OCI-LY3 (cell line): ENCODE data around the gene KIAA1586.
"Not testable (repeated sequence)": the region's sequence is repeated elsewhere in the genome, so short reads cannot be mapped to it uniquely, and the experiment has no call there.

ENCODE experiments used
- H2AFZ ChIP-seq: fragments of 200-600, 300-600 bp; shearing (Covaris generic); 2 replicates; pipeline ENCODE4 v1.6.0; 2014; ENCODE audit warnings: antibody characterized with exemption, low read depth, low read length
- H3K27ac ChIP-seq: fragments of 200-600, 300-600 bp; sonication (generic); 2 replicates; pipeline ENCODE4 v1.5.1; 2014; ENCODE audit warnings: mild to moderate bottlenecking, low read length, moderate library complexity, mixed read lengths
- H3K27me3 ChIP-seq: fragments of 200-600, 300-600 bp; sonication (generic); 2 replicates; pipeline ENCODE4 v1.6.1; 2014; ENCODE audit warnings: low read depth, low read length, mixed read lengths
- H3K36me3 ChIP-seq: fragments of 200-600, 300-600 bp; sonication (generic); replicated peaks from 2 replicates; pipeline ENCODE3; 2014; ENCODE audit warnings: low read depth, low read length, mixed read lengths
- H3K4me1 ChIP-seq: fragments of 300-600, 200-600 bp; sonication (generic); 2 replicates; pipeline ENCODE4 v1.6.1; 2014; ENCODE audit warnings: low read length, mixed read lengths
- H3K4me2 ChIP-seq: fragments of 200-600, 300-600 bp; sonication (generic); 2 replicates; pipeline ENCODE4 v1.6.1; 2014; ENCODE audit warnings: low read length, mixed read lengths
- H3K4me3 ChIP-seq: fragments of 300-600, 200-600 bp; sonication (generic); 2 replicates; pipeline ENCODE4 v1.5.1; 2014; ENCODE audit warnings: antibody characterized with exemption, mild to moderate bottlenecking, low read length, moderate library complexity
- H3K79me2 ChIP-seq: fragments of 300-600, 200-600 bp; shearing (Covaris generic); 2 replicates; pipeline ENCODE4 v1.6.1; 2014; ENCODE audit warnings: mild to moderate bottlenecking, low read length, mixed read lengths
- H3K9ac ChIP-seq: fragments of 300-600, 200-600 bp; shearing (Covaris generic); 2 replicates; pipeline ENCODE4 v1.6.0; 2014; ENCODE audit warnings: mild to moderate bottlenecking, low read length, moderate library complexity
- H3K9me3 ChIP-seq: fragments of 200-600, 300-600 bp; shearing (Covaris generic); 2 replicates; pipeline ENCODE4 v1.6.1; 2014; ENCODE audit warnings: low read length, mixed read lengths; ENCODE audit not compliant: insufficient read depth
- H4K20me1 ChIP-seq: fragments of 200-600, 300-600 bp; sonication (generic); 2 replicates; pipeline ENCODE4 v1.6.1; 2016; ENCODE audit warnings: low read length, mixed read lengths; ENCODE audit not compliant: insufficient read depth
- CTCF ChIP-seq: fragments of 200-600, 300-600 bp; sonication (generic); IDR thresholded peaks from 2 replicates; pipeline ENCODE4 v1.5.1; 2014; ENCODE audit warnings: antibody characterized with exemption, low read length, low read depth
- EZH2phosphoT487 ChIP-seq: fragments of 200-600 bp; shearing (Covaris generic); IDR thresholded peaks from 2 replicates; pipeline ENCODE4 v1.6.1; 2018; ENCODE audit warnings: antibody characterized with exemption, mixed run types, low read depth

Gene KIAA1586

GRCh38 chr6:57006101-57006500 is 40.4 kb upstream of the KIAA1586 start:
- H3K9me3 ChIP-seq: no peaks in the 10 kb centered on the region
- no peak overlapping the region for H3K4me2 ChIP-seq
- no peaks in the 10 kb centered on the region for H3K36me3 ChIP-seq
- H3K4me3 ChIP-seq: no peak overlapping the region
- H3K27me3 ChIP-seq: no peaks in the 10 kb centered on the region
- TF ChIP-seq EZH2phosphoT487: no peak
- TF ChIP-seq CTCF: no peak
- H3K79me2 ChIP-seq: no peaks in the 10 kb centered on the region
- no peak overlapping the region for H2AFZ ChIP-seq
- H3K9ac ChIP-seq: no peak overlapping the region
- no peaks in the 10 kb centered on the region for H4K20me1 ChIP-seq
- no peak overlapping the region for H3K27ac ChIP-seq
- no peaks in the 10 kb centered on the region for H3K4me1 ChIP-seq

- H3K9ac ChIP-seq, H3K4me3 ChIP-seq, H3K36me3 ChIP-seq, H4K20me1 ChIP-seq, H2AFZ ChIP-seq, H3K27ac ChIP-seq, H3K27me3 ChIP-seq, H3K9me3 ChIP-seq, H3K4me1 ChIP-seq, H3K4me2 ChIP-seq, H3K79me2 ChIP-seq: not testable (repeated sequence)
These were observed 38.4 kb upstream of the KIAA1586 start for GRCh38 chr6:57008069-57008468.

GRCh38 chr6:57013521-57013926 is 33.0 kb upstream of the KIAA1586 start:
- Histone ChIP-seq H2AFZ (0 out of 2 replicates have a peak overlapping the region, but pooled peaks have one; percentile 2), H3K4me3 (no peak overlapping the region)
- TF ChIP-seq EZH2phosphoT487 (no peak), CTCF (no peak)

GRCh38 chr6:57017069-57017468 is 29.4 kb upstream of the KIAA1586 start:
- no peaks in the 10 kb centered on the region for H3K27me3 ChIP-seq
- no peak overlapping the region for H3K27ac ChIP-seq
- H4K20me1 ChIP-seq: no peaks in the 10 kb centered on the region
- no peaks in the 10 kb centered on the region for H3K36me3 ChIP-seq
- no peak overlapping the region for H3K4me3 ChIP-seq
- H3K4me1 ChIP-seq: no peaks in the 10 kb centered on the region
- H2AFZ ChIP-seq: no peak overlapping the region
- H3K9me3 ChIP-seq: no peaks in the 10 kb centered on the region
- no peak overlapping the region for H3K4me2 ChIP-seq
- no peak overlapping the region for H3K9ac ChIP-seq
- no peaks in the 10 kb centered on the region for H3K79me2 ChIP-seq
- TF ChIP-seq CTCF (no peak), EZH2phosphoT487 (no peak)

More at GRCh38 chr6:57013521-57013926, 33.0 kb upstream of the KIAA1586 start:
- Histone ChIP-seq H3K4me2 (no peak overlapping the region), H3K9ac (no peak overlapping the region), H3K79me2 (no peaks in the 10 kb centered on the region), H3K27me3 (no peaks in the 10 kb centered on the region), H3K9me3 (no peaks in the 10 kb centered on the region), H3K4me1 (no peaks in the 10 kb centered on the region), H3K36me3 (no peaks in the 10 kb centered on the region), H3K27ac (no peak overlapping the region), H4K20me1 (no peaks in the 10 kb centered on the region)

- Histone ChIP-seq H3K27me3 (no peaks in the 10 kb centered on the region), H3K27ac (no peak overlapping the region), H3K9me3 (no peaks in the 10 kb centered on the region), H2AFZ (no peak overlapping the region), H3K4me3 (no peak overlapping the region), H3K36me3 (no peaks in the 10 kb centered on the region), H3K9ac (no peak overlapping the region), H3K4me1 (no peaks in the 10 kb centered on the region), H3K79me2 (no peaks in the 10 kb centered on the region), H3K4me2 (no peak overlapping the region), H4K20me1 (no peaks in the 10 kb centered on the region)
- TF ChIP-seq CTCF: no peak
- TF ChIP-seq EZH2phosphoT487: no peak
These were observed 28.7 kb upstream of the KIAA1586 start for GRCh38 chr6:57017841-57018240.
